Tibial artery (tissue), 4 donors: Measurements from ENCODE around the gene POSTN.
"Not testable (repeated sequence)": the region's sequence is repeated elsewhere in the genome, so short reads cannot be mapped to it uniquely, and the experiment has no call there.

Source experiments
- DNase-seq, 2 donors: peaks; one replicate each; pipeline ENCODE4 v3.0.0-alpha.2; 2019
- H3K27ac ChIP-seq, 2 donors: fragments of 200-600 bp; sonication (generic) in 1 of 2; 1 replicate in 1 of 2; 2 replicates in 1 of 2; pipeline ENCODE4 v1.5.1; 2018 to 2019; ENCODE audit warnings: mild to moderate bottlenecking in 1 of 2
- H3K27me3 ChIP-seq, 2 donors: fragments of 200-600 bp; sonication (generic) in 1 of 2; one replicate each; pipeline versions ENCODE4 v1.5.1 to v1.6.0; 2016 to 2019
- H3K36me3 ChIP-seq, 3 donors: fragments of 200-600 bp; sonication (generic) in 2 of 3; one replicate each; pipeline ENCODE4 v1.5.1; 2016 to 2019; ENCODE audit warnings: mild to moderate bottlenecking in 2 of 3
- H3K4me1 ChIP-seq, 4 donors: fragments of 200-600 bp; sonication (generic) in 2 of 4; 1 replicate in 3 of 4; 2 replicates in 1 of 4; pipeline ENCODE4 v1.5.1; 2016 to 2019
- H3K4me3 ChIP-seq, 2 donors: fragments of 200-600 bp; sonication (generic) in 1 of 2; 1 replicate in 1 of 2; 2 replicates in 1 of 2; pipeline ENCODE4 v1.5.1; 2018 to 2019; ENCODE audit warnings: mild to moderate bottlenecking in 2 of 2
- H3K9me3 ChIP-seq, 3 donors: fragments of 200-600 bp; sonication (generic) in 1 of 3; one replicate each; pipeline ENCODE4 v1.5.1; 2016 to 2019
- intact Hi-C: fragments of 100-400 bp; cut with DNase I; formaldehyde crosslinking; loops from one replicate; pipeline ENCODE4 v1.15.0; 2023; ENCODE audit warnings: low total_unique reads
- TF ChIP-seq, protein P1 (sequence below), 2 experiments: fragments of 200-600 bp in 1 of 2; fragments of 450-650 bp in 1 of 2; IDR thresholded peaks; one replicate each; pipeline ENCODE4 v1.5.1; 2017 to 2019; ENCODE audit warnings: antibody characterized with exemption in 2 of 2, mild to moderate bottlenecking in 1 of 2, moderate library complexity in 1 of 2

The POSTN gene

DNA sequence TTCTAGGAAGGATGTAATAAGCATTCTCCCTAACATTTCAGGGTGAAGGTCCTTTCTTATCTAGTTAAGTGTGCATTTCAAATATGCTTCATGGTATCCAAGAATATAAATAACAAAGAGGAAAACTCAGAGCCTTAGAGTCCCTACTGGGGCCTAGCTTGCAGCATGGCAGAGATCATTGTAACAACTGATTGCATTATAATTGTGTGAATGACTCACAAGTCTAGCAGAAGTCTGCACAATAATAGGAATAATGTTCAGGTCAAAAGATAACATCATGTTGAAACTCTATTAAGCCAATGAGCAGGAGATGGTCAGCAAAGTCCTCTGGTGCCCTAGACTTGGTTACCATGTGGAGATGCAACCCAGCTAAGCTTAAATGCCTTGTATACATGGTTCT, 3.4 kb downstream of the POSTN start:
- H3K27ac ChIP-seq: no peak overlapping the region
- TF ChIP-seq, protein P1, sequence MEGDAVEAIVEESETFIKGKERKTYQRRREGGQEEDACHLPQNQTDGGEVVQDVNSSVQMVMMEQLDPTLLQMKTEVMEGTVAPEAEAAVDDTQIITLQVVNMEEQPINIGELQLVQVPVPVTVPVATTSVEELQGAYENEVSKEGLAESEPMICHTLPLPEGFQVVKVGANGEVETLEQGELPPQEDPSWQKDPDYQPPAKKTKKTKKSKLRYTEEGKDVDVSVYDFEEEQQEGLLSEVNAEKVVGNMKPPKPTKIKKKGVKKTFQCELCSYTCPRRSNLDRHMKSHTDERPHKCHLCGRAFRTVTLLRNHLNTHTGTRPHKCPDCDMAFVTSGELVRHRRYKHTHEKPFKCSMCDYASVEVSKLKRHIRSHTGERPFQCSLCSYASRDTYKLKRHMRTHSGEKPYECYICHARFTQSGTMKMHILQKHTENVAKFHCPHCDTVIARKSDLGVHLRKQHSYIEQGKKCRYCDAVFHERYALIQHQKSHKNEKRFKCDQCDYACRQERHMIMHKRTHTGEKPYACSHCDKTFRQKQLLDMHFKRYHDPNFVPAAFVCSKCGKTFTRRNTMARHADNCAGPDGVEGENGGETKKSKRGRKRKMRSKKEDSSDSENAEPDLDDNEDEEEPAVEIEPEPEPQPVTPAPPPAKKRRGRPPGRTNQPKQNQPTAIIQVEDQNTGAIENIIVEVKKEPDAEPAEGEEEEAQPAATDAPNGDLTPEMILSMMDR (IDR thresholded peaks at IDR 0.05): no peak
- no peak for DNase-seq
- no peak overlapping the region for H3K4me3 ChIP-seq
- no peaks in the 10 kb centered on the region for H3K9me3 ChIP-seq
- H3K36me3 ChIP-seq: no peaks in the 10 kb centered on the region
- intact Hi-C loops: no loop called here
- peaks cover 0 to 7% (median 0%) of the 10 kb centered on the region in 4 donors for H3K4me1 ChIP-seq
- H3K27me3 ChIP-seq: no peaks in the 10 kb centered on the region

DNA sequence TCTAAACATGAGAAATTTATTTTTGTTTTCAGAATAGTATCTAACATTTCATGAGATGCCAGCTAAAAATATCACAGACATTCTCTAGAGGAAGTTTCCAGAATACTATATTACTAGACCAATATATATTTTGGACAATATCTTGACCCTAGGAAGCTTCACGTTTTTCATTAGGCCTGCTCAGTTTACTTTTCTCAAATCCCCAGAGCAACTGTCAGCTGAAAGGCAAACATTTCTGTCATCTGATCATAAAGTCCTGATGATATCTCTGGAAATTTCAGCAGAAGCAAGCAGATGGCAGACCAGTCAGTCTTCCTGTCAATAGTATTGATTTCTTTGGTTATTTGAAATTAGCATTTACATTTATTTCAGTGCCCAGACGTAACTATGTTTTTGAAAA, 4.0 kb downstream of the POSTN start:
- no peaks in the 10 kb centered on the region for H3K27me3 ChIP-seq
- H3K4me1 ChIP-seq: peaks cover 0 to 7% (median 0%) of the 10 kb centered on the region in 4 donors
- no peak for DNase-seq
- no peaks in the 10 kb centered on the region for H3K9me3 ChIP-seq
- TF ChIP-seq, protein P1 (IDR thresholded peaks at IDR 0.05): no peak
- H3K36me3 ChIP-seq: no peaks in the 10 kb centered on the region
- intact Hi-C loops: no loop called here
- H3K27ac ChIP-seq: no peak overlapping the region
- no peak overlapping the region for H3K4me3 ChIP-seq

DNA sequence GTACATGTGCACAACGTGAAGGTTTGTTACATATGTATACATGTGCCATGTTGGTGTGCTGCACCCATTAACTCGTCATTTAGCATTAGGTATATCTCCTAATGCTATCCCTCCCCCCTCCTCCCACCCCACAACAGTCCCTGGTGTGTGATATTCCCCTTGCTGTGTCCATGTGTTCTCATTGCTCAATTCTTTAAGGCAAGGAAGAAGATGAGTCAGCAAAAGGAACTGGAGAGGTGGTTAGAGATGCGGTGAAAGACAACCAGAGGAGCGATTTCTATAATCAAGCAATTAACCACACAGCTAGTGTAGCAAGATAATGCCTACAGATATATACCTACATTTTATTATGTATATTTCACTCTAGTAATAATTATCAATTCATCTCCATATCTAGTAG, 9.2 kb downstream of the POSTN start:
- intact Hi-C loops, H3K4me3 ChIP-seq, H3K36me3 ChIP-seq, DNase-seq, H3K4me1 ChIP-seq, H3K9me3 ChIP-seq, H3K27ac ChIP-seq, H3K27me3 ChIP-seq: not testable (repeated sequence)

GRCh38 chr13:37587236-37587635, 11.3 kb downstream of the POSTN start:
- TF ChIP-seq, protein P1 (IDR thresholded peaks at IDR 0.05): no peak
- no peak overlapping the region for H3K27ac ChIP-seq
- no peak for DNase-seq
- intact Hi-C loops: no loop called here
- H3K36me3 ChIP-seq: no peaks in the 10 kb centered on the region
- no peaks in the 10 kb centered on the region for H3K4me1 ChIP-seq
- no peaks in the 10 kb centered on the region for H3K9me3 ChIP-seq
- H3K4me3 ChIP-seq: no peak overlapping the region
- H3K27me3 ChIP-seq: no peaks in the 10 kb centered on the region

DNA sequence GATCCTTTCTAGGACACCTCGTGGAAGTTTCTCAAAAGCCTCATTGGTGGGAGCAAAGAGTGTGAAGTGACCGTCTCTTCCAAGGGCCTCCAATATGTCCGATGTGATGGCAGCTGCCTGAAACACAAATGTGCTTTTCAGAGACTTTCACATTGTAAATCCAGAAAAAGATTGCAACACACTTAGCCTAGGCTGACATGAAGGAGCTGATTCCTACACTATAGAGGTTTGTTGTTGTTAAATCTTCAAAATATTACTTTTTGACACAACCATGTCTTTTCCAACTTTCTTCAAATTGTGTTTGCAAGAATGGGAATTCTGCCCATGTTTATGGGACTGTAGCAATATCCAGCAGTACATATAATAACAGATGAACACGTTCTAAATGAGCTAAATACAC, 12.4 kb downstream of the POSTN start:
- Histone ChIP-seq H3K36me3 (no peaks in the 10 kb centered on the region), H3K4me1 (no peaks in the 10 kb centered on the region), H3K9me3 (no peaks in the 10 kb centered on the region), H3K4me3 (no peak overlapping the region), H3K27me3 (no peaks in the 10 kb centered on the region), H3K27ac (no peak overlapping the region)
- intact Hi-C loops: no loop called here
- TF ChIP-seq, protein P1 (IDR thresholded peaks at IDR 0.05): no peak
- DNase-seq: no peak

- DNase-seq: no peak
- Histone ChIP-seq H3K27ac (no peak overlapping the region), H3K36me3 (no peaks in the 10 kb centered on the region), H3K4me1 (no peaks in the 10 kb centered on the region), H3K27me3 (no peaks in the 10 kb centered on the region), H3K9me3 (no peaks in the 10 kb centered on the region), H3K4me3 (no peak overlapping the region)
- intact Hi-C loops: no loop called here
- TF ChIP-seq, protein P1 (IDR thresholded peaks at IDR 0.05): no peak
These were observed 13.0 kb downstream of the POSTN start for GRCh38 chr13:37585541-37585940.
